GM12864 (cell line): Measurements from ENCODE around the gene PIM1.

Experiments used
- DNase-seq: peaks from one replicate; pipeline ENCODE4 v3.0.0-alpha.2; 2011; ENCODE audit warnings: low read depth
- H3K4me3 ChIP-seq: 2 replicates; pipeline ENCODE4 v1.5.1; 2011; ENCODE audit warnings: mild to moderate bottlenecking, low read depth, low read length, control low read depth
- TF ChIP-seq, protein P1 (sequence below): IDR thresholded peaks from 2 replicates; pipeline ENCODE4 v1.5.1; 2011; ENCODE audit warnings: low read depth, mild to moderate bottlenecking, moderate library complexity, low read length, control low read depth, inconsistent platforms; ENCODE audit errors: missing control alignments

Gene PIM1

DNA sequence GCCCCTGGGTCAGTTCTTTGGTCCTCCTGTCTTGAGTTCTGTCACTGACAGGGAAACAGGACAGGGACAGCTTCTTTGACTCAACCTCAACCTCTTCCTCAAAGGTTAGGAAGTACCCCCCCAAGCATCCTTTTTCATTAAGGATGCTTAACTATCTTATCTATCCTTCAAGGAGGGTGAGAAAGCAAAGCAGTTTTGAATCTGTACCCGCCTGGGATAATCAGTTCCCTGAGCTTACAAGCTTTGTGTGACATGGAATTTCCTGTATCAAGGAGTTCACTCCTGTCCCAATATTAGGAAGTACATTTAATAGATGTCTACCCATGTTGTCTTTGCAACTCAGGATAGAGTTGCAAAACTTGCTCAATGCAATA lies 31.1 kb upstream of the PIM1 start:
- no peak for DNase-seq
- TF ChIP-seq, protein P1, sequence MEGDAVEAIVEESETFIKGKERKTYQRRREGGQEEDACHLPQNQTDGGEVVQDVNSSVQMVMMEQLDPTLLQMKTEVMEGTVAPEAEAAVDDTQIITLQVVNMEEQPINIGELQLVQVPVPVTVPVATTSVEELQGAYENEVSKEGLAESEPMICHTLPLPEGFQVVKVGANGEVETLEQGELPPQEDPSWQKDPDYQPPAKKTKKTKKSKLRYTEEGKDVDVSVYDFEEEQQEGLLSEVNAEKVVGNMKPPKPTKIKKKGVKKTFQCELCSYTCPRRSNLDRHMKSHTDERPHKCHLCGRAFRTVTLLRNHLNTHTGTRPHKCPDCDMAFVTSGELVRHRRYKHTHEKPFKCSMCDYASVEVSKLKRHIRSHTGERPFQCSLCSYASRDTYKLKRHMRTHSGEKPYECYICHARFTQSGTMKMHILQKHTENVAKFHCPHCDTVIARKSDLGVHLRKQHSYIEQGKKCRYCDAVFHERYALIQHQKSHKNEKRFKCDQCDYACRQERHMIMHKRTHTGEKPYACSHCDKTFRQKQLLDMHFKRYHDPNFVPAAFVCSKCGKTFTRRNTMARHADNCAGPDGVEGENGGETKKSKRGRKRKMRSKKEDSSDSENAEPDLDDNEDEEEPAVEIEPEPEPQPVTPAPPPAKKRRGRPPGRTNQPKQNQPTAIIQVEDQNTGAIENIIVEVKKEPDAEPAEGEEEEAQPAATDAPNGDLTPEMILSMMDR = no peak
- no peak overlapping the region for H3K4me3 ChIP-seq

DNA sequence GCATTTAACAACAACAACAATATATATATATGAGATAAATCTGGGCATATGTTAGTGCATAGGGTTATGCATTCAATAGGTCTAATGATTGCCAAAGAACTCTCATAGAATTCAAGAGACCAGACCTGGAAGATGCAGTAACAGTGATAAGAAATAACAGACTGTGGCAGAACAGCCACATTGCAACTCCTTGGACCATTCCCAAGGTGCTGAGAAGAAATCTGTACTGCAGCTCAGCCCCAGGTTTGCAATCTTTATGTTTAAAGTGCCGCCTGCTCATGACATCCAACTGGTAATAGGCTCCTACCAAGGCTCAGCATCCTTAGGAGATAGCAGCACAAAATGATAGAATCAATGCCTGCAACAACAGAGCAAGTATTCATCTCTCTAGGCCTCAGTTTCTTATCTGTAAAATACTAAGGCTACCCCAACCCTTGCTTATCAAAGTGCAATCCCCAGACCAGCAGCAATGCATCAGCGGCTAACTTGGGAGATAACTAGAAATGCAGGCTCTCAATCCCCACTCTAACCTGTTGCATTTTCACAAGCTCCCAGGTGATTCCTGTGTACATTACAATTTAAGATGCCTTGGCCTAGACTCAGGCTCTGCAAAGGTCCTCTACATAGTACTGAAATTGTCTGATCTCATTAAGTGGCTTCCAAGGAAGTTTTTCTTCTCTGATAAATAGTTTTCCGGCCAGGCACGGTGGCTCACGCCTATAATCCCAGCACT lies 30.6 kb upstream of the PIM1 start:
- no peak for DNase-seq
- TF ChIP-seq, protein P1 = no peak
- H3K4me3 ChIP-seq = no peak overlapping the region

DNA sequence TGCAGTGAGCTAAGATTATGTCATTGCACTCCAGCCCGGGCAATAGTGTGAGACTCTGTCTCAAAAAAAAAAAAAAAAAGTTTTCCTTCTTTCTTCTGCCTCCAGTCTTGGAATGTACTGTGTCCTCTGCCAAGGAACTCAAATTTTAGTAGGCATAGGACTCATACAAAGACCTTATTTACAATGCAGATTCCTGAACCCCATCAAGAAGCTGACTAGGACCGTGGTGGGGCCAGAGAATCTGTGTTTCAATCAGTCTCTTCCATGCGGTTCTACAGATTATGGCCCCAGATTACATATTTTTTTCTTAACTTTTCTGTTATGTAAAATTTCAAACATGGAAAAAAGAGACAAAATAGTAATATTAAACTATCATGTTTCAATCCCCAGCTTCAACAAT lies 29.8 kb upstream of the PIM1 start:
- TF ChIP-seq, protein P1 = no peak
- H3K4me3 ChIP-seq = no peak overlapping the region
- no peak for DNase-seq

DNA sequence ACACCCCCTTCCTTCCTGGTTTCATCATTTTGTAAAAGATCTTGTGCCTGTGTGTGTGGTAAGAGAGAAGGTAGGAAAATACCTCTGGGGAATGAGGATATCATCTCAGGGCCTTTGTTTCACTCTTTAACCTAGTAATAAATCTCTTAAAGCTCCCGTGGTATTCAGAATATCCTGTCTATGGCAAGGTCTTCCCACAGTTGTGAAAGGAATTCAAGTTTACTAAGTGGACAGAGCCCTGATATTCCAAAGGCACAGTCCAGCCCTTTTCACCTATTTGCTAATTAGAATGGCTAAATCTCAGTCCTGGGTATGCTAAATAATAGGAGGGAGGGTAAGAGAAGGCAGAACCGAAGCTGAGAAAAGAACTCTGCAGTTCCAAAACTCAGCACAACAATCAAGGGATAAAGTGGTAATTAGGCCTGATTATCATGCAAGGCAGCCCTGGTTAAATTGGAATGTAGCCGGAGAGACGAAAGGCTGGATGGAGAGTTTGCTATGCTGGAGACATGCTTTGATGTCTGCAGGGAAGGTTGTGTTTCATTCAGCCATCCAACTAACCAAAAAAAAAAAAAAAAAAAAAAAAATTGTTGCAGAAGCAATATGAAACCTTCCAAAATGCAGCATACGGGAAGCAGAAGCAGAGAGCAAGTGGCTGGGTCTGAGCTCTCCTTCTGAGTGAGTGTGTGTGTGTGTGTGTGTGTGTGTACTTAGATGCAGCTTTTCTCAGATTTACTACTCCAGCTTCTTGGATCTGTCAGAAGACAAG lies 28.5 kb upstream of the PIM1 start:
- no peak for DNase-seq
- H3K4me3 ChIP-seq = no peak overlapping the region

DNA sequence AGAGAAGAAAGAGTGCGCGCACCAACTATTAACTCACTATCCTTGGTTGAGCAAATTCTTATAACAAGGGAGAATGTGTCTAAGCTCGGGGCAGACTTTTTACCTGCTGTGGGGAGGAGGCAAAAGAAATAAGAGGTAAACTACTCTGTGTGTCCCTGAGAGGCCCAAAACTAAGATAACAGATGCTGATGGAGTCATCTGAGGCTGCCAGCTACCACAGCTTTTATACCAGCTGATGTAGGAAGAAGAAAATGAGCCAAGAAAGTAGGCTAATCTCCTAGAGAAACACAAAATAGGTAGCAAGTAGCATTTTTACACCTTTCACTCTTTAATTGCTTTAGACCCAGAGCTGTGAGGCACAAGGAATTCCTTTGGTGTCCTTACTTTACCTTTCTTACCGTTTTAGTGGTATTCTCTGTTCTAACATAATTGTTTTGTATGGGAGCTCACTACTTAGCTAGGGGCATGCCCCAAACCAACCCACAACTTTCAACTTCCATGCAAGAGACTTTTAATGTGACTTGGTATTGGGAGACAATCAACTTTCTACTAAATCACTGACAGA lies 27.8 kb upstream of the PIM1 start:
- TF ChIP-seq, protein P1 = no peak
- H3K4me3 ChIP-seq = no peak overlapping the region
- no peak for DNase-seq

More for the DNA sequence above, 28.5 kb upstream of the PIM1 start:
- TF ChIP-seq, protein P1 = no peak

DNA sequence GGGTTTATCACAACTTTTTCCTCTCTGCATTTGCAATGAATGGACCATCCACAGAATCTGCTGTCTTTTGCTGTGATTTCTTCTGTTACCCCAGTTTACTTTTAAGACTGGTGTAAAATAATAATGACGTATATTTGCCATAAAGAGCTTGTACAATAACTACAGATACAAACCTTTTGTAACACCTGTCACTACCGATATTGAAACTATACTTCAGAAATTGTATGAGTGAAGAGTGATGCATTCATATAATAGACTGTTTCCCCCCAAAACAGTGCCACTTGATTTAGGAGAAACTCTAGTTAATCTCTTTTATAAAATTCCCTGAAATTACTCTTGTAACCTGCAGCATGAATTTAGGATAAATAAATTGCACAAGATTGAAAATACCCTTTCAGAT lies 26.4 kb upstream of the PIM1 start:
- DNase-seq = no peak
- no peak overlapping the region for H3K4me3 ChIP-seq
- TF ChIP-seq, protein P1 = no peak
